GM23248 (cell line): ENCODE measurements around the gene BAG2. TPM values are rescaled to one million over a fixed set of nuclear protein-coding genes. Genes with fewer than 3 reads are reported as not detected.

ENCODE experiments used
- DNase-seq: peaks from one replicate; pipeline ENCODE4 v3.0.0-alpha.2; 2015
- H2AFZ ChIP-seq: fragments of 200-600 bp; sonication (generic); 2 replicates; pipeline ENCODE4 v1.6.1; 2016; ENCODE audit warnings: antibody characterized with exemption
- H3F3A ChIP-seq: fragments of 200-600 bp; sonication (generic); 2 replicates; pipeline ENCODE4 v1.6.1; 2016; ENCODE audit warnings: mild to moderate bottlenecking, antibody characterized with exemption, mixed run types; ENCODE audit not compliant: insufficient read depth
- H3K27ac ChIP-seq: fragments of 200-600 bp; sonication (generic); 2 replicates; pipeline ENCODE4 v1.5.1; 2016; ENCODE audit warnings: mild to moderate bottlenecking
- H3K27me3 ChIP-seq: fragments of 200-600 bp; sonication (generic); replicated peaks from 2 replicates; pipeline ENCODE4 v1.6.1; 2016; ENCODE audit warnings: mild to moderate bottlenecking; ENCODE audit not compliant: insufficient read depth
- H3K36me3 ChIP-seq: fragments of 200-600 bp; sonication (generic); 2 replicates; pipeline ENCODE4 v1.6.1; 2016; ENCODE audit warnings: low read depth, mild to moderate bottlenecking
- H3K4me1 ChIP-seq: fragments of 200-600 bp; sonication (generic); 2 replicates; pipeline ENCODE4 v1.6.1; 2016; ENCODE audit warnings: mild to moderate bottlenecking; ENCODE audit not compliant: insufficient read depth
- H3K4me2 ChIP-seq: fragments of 200-600 bp; sonication (generic); one replicate; pipeline ENCODE4 v1.6.1; 2016; ENCODE audit warnings: mild to moderate bottlenecking; ENCODE audit not compliant: unreplicated experiment
- H3K4me3 ChIP-seq: fragments of 200-600 bp; sonication (generic); 2 replicates; pipeline ENCODE4 v1.5.1; 2016; ENCODE audit warnings: mild to moderate bottlenecking
- H3K79me2 ChIP-seq: fragments of 200-600 bp; sonication (generic); 2 replicates; pipeline ENCODE4 v1.6.1; 2016; ENCODE audit warnings: mild to moderate bottlenecking; ENCODE audit not compliant: insufficient read depth
- H3K9ac ChIP-seq: fragments of 200-600 bp; sonication (generic); 2 replicates; pipeline ENCODE4 v1.6.1; 2016; ENCODE audit warnings: mild to moderate bottlenecking
- H3K9me2 ChIP-seq: fragments of 200-600 bp; sonication (generic); 2 replicates; pipeline ENCODE4 v1.6.1; 2016; ENCODE audit warnings: mixed run types, mild to moderate bottlenecking, moderate library complexity; ENCODE audit not compliant: insufficient read depth
- H3K9me3 ChIP-seq: fragments of 200-600 bp; sonication (generic); one replicate; pipeline ENCODE4 v1.6.1; 2017; ENCODE audit warnings: low read depth
- H4K20me1 ChIP-seq: fragments of 200-600 bp; sonication (generic); 2 replicates; pipeline ENCODE4 v1.6.0; 2016; ENCODE audit not compliant: insufficient read depth
- EZH2 ChIP-seq: fragments of 200-600 bp; sonication (generic); IDR thresholded peaks from 2 replicates; pipeline ENCODE4 v1.6.1; 2018; ENCODE audit warnings: antibody characterized with exemption, mild to moderate bottlenecking; ENCODE audit not compliant: insufficient read depth, poor library complexity, severe bottlenecking
- EZH2phosphoT487 ChIP-seq: fragments of 200-600 bp; sonication (generic); IDR thresholded peaks from 2 replicates; pipeline ENCODE4 v1.6.1; 2018; ENCODE audit warnings: antibody characterized with exemption, moderate library complexity, mild to moderate bottlenecking, low read depth; ENCODE audit not compliant: insufficient read depth
- WGBS, 2 experiments: methylation state at CpG; one replicate each; pipeline ENCODE4 v1.1.6; 2015 to 2017; ENCODE audit warnings: low lambda C conversion rate in 2 of 2, low coverage in 1 of 2; ENCODE audit errors: missing lambda C conversion rate in 2 of 2; 5-methylcytosine and 5-hydroxymethylcytosine counted together
- in situ Hi-C: fragments of 300-500 bp; cut with MboI; formaldehyde crosslinking; loops from 2 replicates; pipeline ENCODE4 v1.15.0; 2020
- polyA plus RNA-seq: library from polyadenylated mRNA; unstranded; fragments of >200 nt; fragmentation: Nextera tagmentation; extraction: Ambion mirVana; gene quantifications from 2 replicates; pipeline ENCODE4 v1.2.1, GENCODE V29; 2016
- total RNA-seq: library from RNA; depleted of rRNA; stranded (reverse); fragments of >200 nt; shearing (Covaris generic); gene quantifications from 2 replicates; pipeline ENCODE4 v1.2.3, GENCODE V29; 2014

BAG2 gene
- total and polyA plus RNA-seq, 2 experiments from 2014 or later: 33.4 to 40.1 TPM

DNA sequence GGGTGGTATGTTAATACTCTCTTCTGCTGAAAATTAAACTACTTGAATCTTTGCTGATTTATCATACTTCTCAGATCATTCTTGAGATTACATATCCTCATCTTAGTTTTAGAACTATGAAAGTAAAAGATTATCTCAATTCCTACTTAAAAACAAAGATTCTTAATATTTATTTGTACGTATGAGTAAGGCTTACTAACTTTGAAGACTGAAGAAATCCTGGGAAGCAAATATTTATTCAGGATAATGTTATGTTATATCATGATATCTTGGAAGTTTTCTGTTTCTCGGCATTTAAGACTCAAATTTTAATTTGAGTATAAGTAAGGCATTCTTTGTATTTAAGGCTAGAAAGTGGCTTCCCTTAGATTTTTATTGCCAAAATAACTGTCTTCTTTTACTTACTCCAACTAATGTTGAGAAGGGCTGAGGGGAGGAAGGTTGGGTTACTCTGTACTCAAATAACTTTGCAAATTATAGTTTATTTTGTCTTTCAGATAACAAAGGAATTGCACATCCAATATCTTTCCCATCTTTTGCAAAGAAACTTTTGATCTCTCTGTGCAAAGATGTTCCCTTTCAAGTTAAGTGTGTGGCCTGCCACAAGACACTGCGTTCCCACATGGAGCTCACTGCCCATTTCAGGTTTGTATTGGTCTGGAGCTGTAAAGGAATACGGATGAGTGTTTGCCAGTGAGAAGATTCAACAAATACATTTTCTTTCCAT, 30.5 kb upstream of the BAG2 start:
- Histone ChIP-seq H3K27me3 (no peaks in the 10 kb centered on the region), H3K9me2 (no peaks in the 10 kb centered on the region; the same call in 1 of the 2 replicates), H3K4me1 (no peaks in the 10 kb centered on the region), H3K4me3 (no peak overlapping the region), H3K9ac (no peak overlapping the region), H3K9me3 (no peaks in the 10 kb centered on the region), H3F3A (peaks cover 4% of the 10 kb centered on the region; the same call in 1 of the 2 replicates), H3K4me2 (no peak overlapping the region), H3K79me2 (peaks cover 8% of the 10 kb centered on the region), H2AFZ (no peak overlapping the region), H4K20me1 (no peaks in the 10 kb centered on the region), H3K27ac (no peak overlapping the region), H3K36me3 (peaks cover 44% of the 10 kb centered on the region)
- WGBS, 2 experiments: 96 to 99% methylated on average over 4 of the region's 4 CpGs
- TF ChIP-seq EZH2phosphoT487 (no peak), EZH2 (no peak)
- in situ Hi-C loops: no loop called here
- DNase-seq: no peak

GRCh38 chr6:57142178-57142525, 30.0 kb upstream of the BAG2 start:
- Histone ChIP-seq H3K9ac (no peak overlapping the region), H3K36me3 (peaks cover 44% of the 10 kb centered on the region), H3K4me3 (no peak overlapping the region), H2AFZ (no peak overlapping the region), H3K27ac (no peak overlapping the region), H3K9me3 (no peaks in the 10 kb centered on the region), H3K27me3 (no peaks in the 10 kb centered on the region), H3K79me2 (peaks cover 8% of the 10 kb centered on the region), H3K9me2 (no peaks in the 10 kb centered on the region; the same call in 1 of the 2 replicates), H3K4me2 (no peak overlapping the region), H4K20me1 (no peaks in the 10 kb centered on the region), H3F3A (peaks cover 4% of the 10 kb centered on the region; the same call in 1 of the 2 replicates), H3K4me1 (no peaks in the 10 kb centered on the region)
- in situ Hi-C loops: no loop called here
- WGBS, 2 experiments: 43 to 48% methylated on average over 1 of the region's 1 CpG
- DNase-seq: no peak
- TF ChIP-seq EZH2 (no peak), EZH2phosphoT487 (no peak)

DNA sequence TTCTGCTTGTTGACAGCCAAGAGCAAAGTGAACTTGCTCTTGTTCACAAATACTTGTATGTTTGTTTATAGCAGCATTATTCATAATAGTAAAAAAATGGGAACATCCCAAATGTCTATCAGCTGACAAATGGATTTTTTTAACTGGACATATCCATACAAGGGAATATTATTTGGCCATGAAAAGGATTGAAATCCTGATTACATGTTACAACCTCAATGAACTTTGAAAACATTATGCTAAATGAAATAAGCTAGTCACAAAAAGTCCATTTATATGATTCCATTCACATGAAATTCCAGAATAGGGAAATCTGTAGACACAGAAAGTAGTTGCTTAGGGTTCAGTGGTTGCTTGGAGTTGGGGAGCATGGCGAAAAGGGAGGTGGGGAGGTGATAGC, 28.4 kb upstream of the BAG2 start:
- 96 to 100% methylated on average over 1 of the region's 1 CpG for WGBS, 2 experiments
- Histone ChIP-seq H3K4me3 (no peak overlapping the region), H3K4me2 (no peak overlapping the region)

GRCh38 chr6:57147401-57147800, 24.7 kb upstream of the BAG2 start:
- H3K4me2 ChIP-seq: no peak overlapping the region
- H3F3A ChIP-seq: peaks cover 4% of the 10 kb centered on the region; the same call in 1 of the 2 replicates
- no peaks in the 10 kb centered on the region for H3K4me1 ChIP-seq
- H3K9me3 ChIP-seq: no peaks in the 10 kb centered on the region
- peaks cover 13% of the 10 kb centered on the region for H3K79me2 ChIP-seq
- WGBS, 2 experiments: 96 to 98% methylated on average over 5 of the region's 5 CpGs
- no peaks in the 10 kb centered on the region; the same call in 1 of the 2 replicates for H3K9me2 ChIP-seq
- peaks cover 77% of the 10 kb centered on the region for H3K36me3 ChIP-seq
- no peaks in the 10 kb centered on the region for H4K20me1 ChIP-seq
- no peaks in the 10 kb centered on the region for H3K27me3 ChIP-seq
- no peak for DNase-seq
- no peak overlapping the region for H2AFZ ChIP-seq
- H3K27ac ChIP-seq: no peak overlapping the region
- in situ Hi-C loops: no loop called here
- H3K4me3 ChIP-seq: no peak overlapping the region
- no peak overlapping the region for H3K9ac ChIP-seq
- TF ChIP-seq EZH2: no peak
- no peak for TF ChIP-seq EZH2phosphoT487

More for the DNA sequence above, 28.4 kb upstream of the BAG2 start:
- Histone ChIP-seq H3K27me3 (no peaks in the 10 kb centered on the region), H3K9ac (no peak overlapping the region), H3F3A (peaks cover 4% of the 10 kb centered on the region; the same call in 1 of the 2 replicates), H3K27ac (no peak overlapping the region), H3K9me2 (no peaks in the 10 kb centered on the region; the same call in 1 of the 2 replicates), H3K9me3 (no peaks in the 10 kb centered on the region), H3K36me3 (peaks cover 52% of the 10 kb centered on the region), H4K20me1 (no peaks in the 10 kb centered on the region), H2AFZ (no peak overlapping the region), H3K79me2 (peaks cover 8% of the 10 kb centered on the region), H3K4me1 (no peaks in the 10 kb centered on the region)
- DNase-seq: no peak
- in situ Hi-C loops: no loop called here
- TF ChIP-seq EZH2: no peak
- TF ChIP-seq EZH2phosphoT487: no peak
